Cerebellar nuclear complex (tissue), 1 donor: ENCODE measurements around the gene RAD51AP2.

Experiments
- DNase-seq, 2 experiments: peaks; one replicate each; lab custom pipeline; 2025; lab: John Stamatoyannopoulos, UW

Gene RAD51AP2

GRCh38 chr2:17470855-17471641 is 47.2 kb downstream of the RAD51AP2 start:
- DNase-seq = no peak

GRCh38 chr2:17461087-17461475 is 57.2 kb downstream of the RAD51AP2 start:
- DNase-seq = no peak
